ENCODE results near the gene AK1. TPM values are rescaled to one million over a fixed set of nuclear protein-coding genes. Genes with fewer than 3 reads are reported as not detected.

AK1 gene
- total and polyA plus RNA-seq, 2 of the 8 experiments (the other 6 are each of a cell fraction or from before 2014, with no cell fraction given) = 37.9 to 39.2 TPM

- TF ChIP-seq CHD1 (IDR thresholded peaks at IDR 0.05; ENCODE audit: low read depth, low read length) = no peak
- no peak for TF ChIP-seq KDM5A (IDR thresholded peaks at IDR 0.05; ENCODE audit: low read length)
- no peak for TF ChIP-seq HDAC6 (IDR thresholded peaks at IDR 0.05; ENCODE audit: low read depth, low read length)
- no peak for TF ChIP-seq CHD7 (IDR thresholded peaks at IDR 0.05; ENCODE audit: insufficient replicate concordance, low read length)
Measured at GRCh38 chr9:127816728-127817127, 60.7 kb downstream of the AK1 start (continued).

Measured in H1 (cell line).